Esophagus (tissue), 2 donors: Measurements from ENCODE around the gene NPM3. TPM values are rescaled to one million over a fixed set of nuclear protein-coding genes. Genes with fewer than 3 reads are reported as not detected.
A peak's percentile ranks its signal among the peaks of the same experiment; 100 is the strongest.

ENCODE experiments used
- H3K27ac ChIP-seq, 2 donors: one replicate each; pipeline ENCODE4 v1.5.1; 2013; ENCODE audit warnings: low read depth in 2 of 2, mild to moderate bottlenecking in 2 of 2, inconsistent platforms in 1 of 2, low read length in 1 of 2, moderate library complexity in 1 of 2
- H3K27me3 ChIP-seq, 2 donors: one replicate each; pipeline ENCODE4 v1.6.1; 2013; ENCODE audit warnings: low read length in 2 of 2, control low read depth in 1 of 2, mild to moderate bottlenecking in 1 of 2; ENCODE audit not compliant: insufficient read depth in 2 of 2, control insufficient read depth in 1 of 2
- H3K36me3 ChIP-seq, 2 donors: one replicate each; pipeline ENCODE4 v1.6.1; 2013; ENCODE audit warnings: low read length in 1 of 2; ENCODE audit not compliant: control insufficient read depth in 2 of 2, insufficient read depth in 2 of 2
- H3K4me1 ChIP-seq, 2 donors: one replicate each; pipeline ENCODE4 v1.6.1; 2013; ENCODE audit warnings: low read length in 1 of 2; ENCODE audit not compliant: control insufficient read depth in 2 of 2, insufficient read depth in 2 of 2
- H3K4me3 ChIP-seq, 2 donors: one replicate each; pipeline ENCODE4 v1.5.1; 2013; ENCODE audit warnings: low read length in 2 of 2, mild to moderate bottlenecking in 2 of 2, low read depth in 1 of 2, moderate library complexity in 1 of 2
- H3K9me3 ChIP-seq, 2 donors: one replicate each; pipeline ENCODE4 v1.6.1; 2013; ENCODE audit warnings: mild to moderate bottlenecking in 2 of 2, low read depth in 1 of 2, low read length in 1 of 2, moderate library complexity in 1 of 2; ENCODE audit not compliant: control insufficient read depth in 2 of 2, insufficient read depth in 1 of 2
- WGBS, 2 donors: extraction: QIAGEN DNeasy Blood & Tissue Kit; methylation state at CpG; one replicate each; pipeline ENCODE4 v1.1.7; 2013; 5-methylcytosine and 5-hydroxymethylcytosine counted together
- polyA plus RNA-seq, 2 donors: library from polyadenylated mRNA; stranded (reverse); fragments of 200-250 nt; gene quantifications; one replicate each; pipeline ENCODE4 v1.2.3, GENCODE V29; 2013
- donor health status: healthy with polysubstance abuse.
- donor health status: Bipolar disorder and iron deficiency.

Gene NPM3
- polyA plus RNA-seq: 10 to 100 TPM; 13.3 to 39.2 TPM

- 1% methylated on average over 57 of the region's 57 CpGs for WGBS, 2 donors
- peaks cover 16 to 18% of the 10 kb centered on the region in 2 donors for H3K4me1 ChIP-seq
Observed at GRCh38 chr10:101782811-101783735, at the start of gene NPM3. TSS of gene NPM3 (minus strand) at chr10:101783446. CDS start at chr10:101783390, 56 bp downstream.

GRCh38 chr10:101832325-101832771, 49.1 kb upstream of the NPM3 start:
- H3K36me3 ChIP-seq: no peaks in the 10 kb centered on the region
- H3K4me3 ChIP-seq: no peak overlapping the region
- WGBS, 2 donors: 61 to 74% methylated on average over 4 of the region's 4 CpGs
- H3K9me3 ChIP-seq: no peaks in the 10 kb centered on the region
- peaks cover 0 to 10% of the 10 kb centered on the region in 2 donors for H3K4me1 ChIP-seq
- no peak overlapping the region for H3K27ac ChIP-seq
- no peaks in the 10 kb centered on the region for H3K27me3 ChIP-seq

More at GRCh38 chr10:101782811-101783735, at the start of gene NPM3:
- Histone ChIP-seq H3K36me3 (peaks cover 8 to 12% of the 10 kb centered on the region in 2 donors), H3K4me3 (peak within 1 kb of the TSS; percentile 74 to 76), H3K27ac (peak within 1 kb of the TSS; percentile 56 to 66), H3K9me3 (no peaks in the 10 kb centered on the region), H3K27me3 (no peaks in the 10 kb centered on the region)

GRCh38 chr10:101831169-101831811, 48.0 kb upstream of the NPM3 start:
- Histone ChIP-seq H3K4me1 (peaks cover 0 to 10% of the 10 kb centered on the region in 2 donors), H3K36me3 (no peaks in the 10 kb centered on the region), H3K9me3 (no peaks in the 10 kb centered on the region), H3K27me3 (no peaks in the 10 kb centered on the region), H3K4me3 (peak overlapping the region in 1 of 2 donors; percentile 49), H3K27ac (peak overlapping the region; percentile 88 to 93)
- 55 to 56% methylated on average over 9 of the region's 9 CpGs for WGBS, 2 donors

- Histone ChIP-seq H3K4me1 (peaks cover 0 to 10% of the 10 kb centered on the region in 2 donors), H3K4me3 (peak overlapping the region; percentile 49 to 60), H3K36me3 (no peaks in the 10 kb centered on the region), H3K27me3 (no peaks in the 10 kb centered on the region), H3K9me3 (no peaks in the 10 kb centered on the region), H3K27ac (peak overlapping the region; percentile 88 to 93)
- 1% methylated on average over 56 of the region's 56 CpGs for WGBS, 2 donors
Observed at GRCh38 chr10:101830322-101831168, 47.3 kb upstream of the NPM3 start.

- WGBS, 2 donors: 10% methylated on average over 19 to 31 of the region's 31 CpGs
- Histone ChIP-seq H3K9me3 (no peaks in the 10 kb centered on the region), H3K36me3 (no peaks in the 10 kb centered on the region), H3K4me3 (peak overlapping the region; percentile 49 to 60), H3K4me1 (peaks cover 0 to 10% of the 10 kb centered on the region in 2 donors), H3K27me3 (no peaks in the 10 kb centered on the region), H3K27ac (peak overlapping the region; percentile 88 to 93)
Observed at GRCh38 chr10:101829561-101830315, 46.5 kb upstream of the NPM3 start.

- Histone ChIP-seq H3K4me1 (peaks cover 0 to 10% of the 10 kb centered on the region in 2 donors), H3K27me3 (no peaks in the 10 kb centered on the region), H3K9me3 (no peaks in the 10 kb centered on the region), H3K4me3 (peak overlapping the region in 1 of 2 donors; percentile 26), H3K27ac (no peak overlapping the region), H3K36me3 (no peaks in the 10 kb centered on the region)
- WGBS, 2 donors: 53 to 64% methylated on average over 39 of the region's 39 CpGs
Observed at GRCh38 chr10:101828766-101829551, 45.7 kb upstream of the NPM3 start.

GRCh38 chr10:101827919-101828600, 44.8 kb upstream of the NPM3 start:
- no peaks in the 10 kb centered on the region for H3K9me3 ChIP-seq
- 93% methylated on average over 10 of the region's 10 CpGs for WGBS, 2 donors
- no peak overlapping the region for H3K4me3 ChIP-seq
- H3K4me1 ChIP-seq: peaks cover 0 to 10% of the 10 kb centered on the region in 2 donors
- no peaks in the 10 kb centered on the region for H3K27me3 ChIP-seq
- H3K36me3 ChIP-seq: no peaks in the 10 kb centered on the region
- H3K27ac ChIP-seq: no peak overlapping the region
